ENCODE results near the gene LRBA. TPM values are rescaled to one million over a fixed set of nuclear protein-coding genes. Genes with fewer than 3 reads are reported as not detected.

The LRBA gene
- total RNA-seq, 2 donors from 2014 or later: 55.5 to 77.7 TPM

DNA sequence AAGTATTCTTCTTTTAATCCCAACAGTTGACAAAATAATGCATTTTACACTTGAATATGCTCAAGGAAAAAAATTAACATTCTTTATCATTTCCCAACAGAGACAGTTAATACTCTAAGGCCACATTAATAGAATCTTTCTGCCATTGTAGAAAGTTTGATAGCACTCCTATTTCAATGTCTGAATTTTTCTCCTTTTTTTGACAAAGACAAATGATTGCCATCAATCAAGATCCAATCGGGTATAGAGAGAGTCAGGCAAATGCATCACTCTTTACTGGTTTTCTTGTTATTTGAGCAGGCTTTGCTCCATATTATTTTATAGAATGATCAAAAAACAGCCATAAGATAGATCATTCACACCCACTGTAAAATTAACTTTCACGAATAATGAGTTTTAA lies 387.0 kb downstream of the LRBA start:
- no peak for DNase-seq
- H3K27ac ChIP-seq: no peak overlapping the region
- H3K4me3 ChIP-seq: no peak overlapping the region
- H3K27me3 ChIP-seq: no peaks in the 10 kb centered on the region
- intact Hi-C loops (cut with DNase I): no loop called here
- no peaks in the 10 kb centered on the region for H3K36me3 ChIP-seq
- no peaks in the 10 kb centered on the region for H3K4me1 ChIP-seq
- no peak for TF ChIP-seq CTCF (IDR thresholded peaks at IDR 0.05)
- no peak overlapping the region for H3K9ac ChIP-seq (ENCODE audit: low read depth in 2 of 2, low read length in 2 of 2)
- no peaks in the 10 kb centered on the region for H3K9me3 ChIP-seq

DNA sequence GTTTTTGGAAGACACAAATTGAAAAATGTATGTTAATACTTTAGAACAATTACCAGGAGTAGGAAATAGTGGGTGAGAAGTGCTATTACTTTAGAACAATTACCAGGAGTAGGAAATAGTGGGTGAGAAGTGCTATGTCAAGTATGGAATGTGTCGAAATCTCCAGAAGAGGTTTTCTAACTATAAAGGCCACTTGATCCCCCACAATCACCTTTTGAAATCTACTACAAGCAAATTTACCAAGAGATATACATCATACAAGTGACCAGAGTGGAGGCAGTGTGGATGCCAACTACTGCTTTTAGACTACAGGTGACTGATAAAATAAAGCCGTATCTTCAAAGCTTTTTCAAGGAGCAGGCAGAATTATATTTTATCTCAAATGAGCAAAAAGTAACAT lies 390.1 kb downstream of the LRBA start:
- H3K9me3 ChIP-seq: no peaks in the 10 kb centered on the region
- no peak overlapping the region for H3K27ac ChIP-seq
- no peak for TF ChIP-seq CTCF (IDR thresholded peaks at IDR 0.05)
- H3K36me3 ChIP-seq: no peaks in the 10 kb centered on the region
- H3K9ac ChIP-seq (ENCODE audit: low read depth in 2 of 2, low read length in 2 of 2): no peak overlapping the region
- no peaks in the 10 kb centered on the region for H3K27me3 ChIP-seq
- intact Hi-C loops (cut with DNase I): no loop called here
- H3K4me1 ChIP-seq: no peaks in the 10 kb centered on the region
- no peak overlapping the region for H3K4me3 ChIP-seq
- no peak for DNase-seq

DNA sequence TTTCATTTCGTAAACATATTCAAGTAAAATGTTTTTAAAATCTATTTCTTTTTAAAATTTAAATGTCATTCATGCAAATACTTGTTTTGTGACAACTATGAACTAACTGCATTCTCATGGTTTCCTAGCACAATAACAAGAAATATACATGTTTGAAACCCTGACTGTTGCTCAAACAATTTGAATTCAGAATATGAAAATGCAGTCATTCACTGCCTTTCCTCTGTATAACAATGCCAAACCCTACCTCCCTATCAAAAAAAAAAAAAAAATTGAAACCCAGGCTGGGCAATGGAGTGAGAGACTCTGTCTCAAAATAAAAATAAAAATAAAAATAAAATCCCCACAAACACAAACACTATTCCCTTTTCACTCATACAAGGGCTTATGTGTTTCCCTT lies 391.0 kb downstream of the LRBA start:
- no peak overlapping the region for H3K4me3 ChIP-seq
- TF ChIP-seq CTCF (IDR thresholded peaks at IDR 0.05): no peak
- no peak overlapping the region for H3K27ac ChIP-seq
- no peaks in the 10 kb centered on the region for H3K4me1 ChIP-seq
- no peak overlapping the region for H3K9ac ChIP-seq (ENCODE audit: low read depth in 2 of 2, low read length in 2 of 2)
- intact Hi-C loops (cut with DNase I): no loop called here
- H3K9me3 ChIP-seq: no peaks in the 10 kb centered on the region
- no peaks in the 10 kb centered on the region for H3K36me3 ChIP-seq
- DNase-seq: no peak
- H3K27me3 ChIP-seq: no peaks in the 10 kb centered on the region

GRCh38 chr4:150619042-150619441 lies 396.0 kb downstream of the LRBA start:
- Histone ChIP-seq H3K9me3 (no peaks in the 10 kb centered on the region), H3K9ac (ENCODE audit: low read depth in 2 of 2, low read length in 2 of 2) (no peak overlapping the region), H3K27ac (no peak overlapping the region), H3K27me3 (no peaks in the 10 kb centered on the region), H3K4me3 (no peak overlapping the region), H3K4me1 (no peaks in the 10 kb centered on the region), H3K36me3 (no peaks in the 10 kb centered on the region)
- no peak for DNase-seq
- intact Hi-C loops (cut with DNase I): no loop called here
- no peak for TF ChIP-seq CTCF (IDR thresholded peaks at IDR 0.05)

- H3K9ac ChIP-seq (ENCODE audit: low read depth in 2 of 2, low read length in 2 of 2): no peak overlapping the region
- H3K4me3 ChIP-seq: no peak overlapping the region
- H3K36me3 ChIP-seq: no peaks in the 10 kb centered on the region
- H3K9me3 ChIP-seq: no peaks in the 10 kb centered on the region
- H3K27me3 ChIP-seq: no peaks in the 10 kb centered on the region
- no peak for TF ChIP-seq CTCF (IDR thresholded peaks at IDR 0.05)
- intact Hi-C loops (cut with DNase I): no loop called here
- no peak for DNase-seq
- no peaks in the 10 kb centered on the region for H3K4me1 ChIP-seq
- H3K27ac ChIP-seq: no peak overlapping the region
Measured at GRCh38 chr4:150609131-150609530, 406.0 kb downstream of the LRBA start.

Measured in colonic mucosa (tissue), 4 donors.